HL-60 (cell line): ENCODE measurements around the gene NF1.

Experiments
- POLR2AphosphoS5 ChIP-seq: IDR thresholded peaks from 2 replicates; pipeline ENCODE4 v1.6.1; 2012; ENCODE audit warnings: low read depth
- TF ChIP-seq, protein P1 (sequence below): IDR thresholded peaks from one replicate; pipeline ENCODE4 v1.5.1; 2011; ENCODE audit warnings: low read length, control low read depth, inconsistent platforms; ENCODE audit not compliant: insufficient read depth

DNA sequence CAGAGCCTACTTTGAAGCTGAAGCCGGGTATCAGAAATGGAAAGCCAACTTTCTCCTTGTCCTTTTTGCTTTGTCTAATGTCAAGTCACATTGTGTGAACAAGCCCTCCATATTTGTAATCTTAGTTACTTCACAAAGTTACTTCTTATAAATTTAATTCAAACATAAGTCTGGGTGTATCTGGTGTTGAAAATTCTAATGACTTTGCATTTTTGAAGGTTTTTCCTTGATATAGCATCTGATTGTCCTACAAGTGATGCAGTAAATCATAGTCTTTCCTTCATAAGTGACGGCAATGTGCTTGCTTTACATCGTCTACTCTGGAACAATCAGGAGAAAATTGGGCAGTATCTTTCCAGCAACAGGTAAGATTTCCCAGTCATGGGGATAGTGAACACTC, 165.4 kb downstream of the NF1 start:
- TF ChIP-seq, protein P1, sequence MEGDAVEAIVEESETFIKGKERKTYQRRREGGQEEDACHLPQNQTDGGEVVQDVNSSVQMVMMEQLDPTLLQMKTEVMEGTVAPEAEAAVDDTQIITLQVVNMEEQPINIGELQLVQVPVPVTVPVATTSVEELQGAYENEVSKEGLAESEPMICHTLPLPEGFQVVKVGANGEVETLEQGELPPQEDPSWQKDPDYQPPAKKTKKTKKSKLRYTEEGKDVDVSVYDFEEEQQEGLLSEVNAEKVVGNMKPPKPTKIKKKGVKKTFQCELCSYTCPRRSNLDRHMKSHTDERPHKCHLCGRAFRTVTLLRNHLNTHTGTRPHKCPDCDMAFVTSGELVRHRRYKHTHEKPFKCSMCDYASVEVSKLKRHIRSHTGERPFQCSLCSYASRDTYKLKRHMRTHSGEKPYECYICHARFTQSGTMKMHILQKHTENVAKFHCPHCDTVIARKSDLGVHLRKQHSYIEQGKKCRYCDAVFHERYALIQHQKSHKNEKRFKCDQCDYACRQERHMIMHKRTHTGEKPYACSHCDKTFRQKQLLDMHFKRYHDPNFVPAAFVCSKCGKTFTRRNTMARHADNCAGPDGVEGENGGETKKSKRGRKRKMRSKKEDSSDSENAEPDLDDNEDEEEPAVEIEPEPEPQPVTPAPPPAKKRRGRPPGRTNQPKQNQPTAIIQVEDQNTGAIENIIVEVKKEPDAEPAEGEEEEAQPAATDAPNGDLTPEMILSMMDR: no peak
- no peak for TF ChIP-seq POLR2AphosphoS5
